Skin of body (tissue), 2 donors: ENCODE measurements around the gene MEX3C. TPM values are rescaled to one million over a fixed set of nuclear protein-coding genes. Genes with fewer than 3 reads are reported as not detected.

Experiments
- DNase-seq: peaks from one replicate; lab custom pipeline; 2025; lab: John Stamatoyannopoulos, UW
- total RNA-seq: library from RNA; depleted of rRNA; stranded (reverse); fragments of >200 nt; gene quantifications from one replicate; pipeline ENCODE4 v1.2.3, GENCODE V29; 2014

The MEX3C gene
- total RNA-seq = 38.6 TPM

- DNase-seq = peak; percentile 99
These were observed at the start of gene MEX3C for GRCh38 chr18:51197661-51198424. MEX3C (minus strand) TSS chr18:51197681; CDS start chr18:51197320, 361 bp downstream.

- DNase-seq = no peak
These were observed 43.7 kb upstream of the MEX3C start for GRCh38 chr18:51241226-51241625.

GRCh38 chr18:51236225-51236624, 38.7 kb upstream of the MEX3C start:
- no peak for DNase-seq

GRCh38 chr18:51235009-51235789, 37.7 kb upstream of the MEX3C start:
- no peak for DNase-seq

- DNase-seq = no peak
These were observed 36.9 kb upstream of the MEX3C start for GRCh38 chr18:51234117-51235008.

GRCh38 chr18:51229328-51229727, 31.8 kb upstream of the MEX3C start:
- no peak for DNase-seq

GRCh38 chr18:51227660-51228059, 30.2 kb upstream of the MEX3C start:
- no peak for DNase-seq

GRCh38 chr18:51226587-51227350, 29.3 kb upstream of the MEX3C start:
- no peak for DNase-seq

GRCh38 chr18:51226068-51226467, 28.6 kb upstream of the MEX3C start:
- DNase-seq = no peak

GRCh38 chr18:51212606-51213005, 15.1 kb upstream of the MEX3C start:
- no peak for DNase-seq

GRCh38 chr18:51211552-51211951, 14.1 kb upstream of the MEX3C start:
- peak; percentile 37 for DNase-seq

GRCh38 chr18:51196811-51197660, 445 bp downstream of the MEX3C start:
- DNase-seq = no peak

GRCh38 chr18:51196118-51196810, 1.2 kb downstream of the MEX3C start:
- no peak for DNase-seq

- DNase-seq = peak; percentile 64
These were observed 1.9 kb downstream of the MEX3C start for GRCh38 chr18:51195451-51196117.

GRCh38 chr18:51195086-51195450, 2.4 kb downstream of the MEX3C start:
- DNase-seq = no peak

GRCh38 chr18:51194604-51195003, 2.9 kb downstream of the MEX3C start:
- no peak for DNase-seq

GRCh38 chr18:51193621-51194287, 3.7 kb downstream of the MEX3C start:
- no peak for DNase-seq

GRCh38 chr18:51192696-51193095, 4.8 kb downstream of the MEX3C start:
- no peak for DNase-seq
